GM21786 (cell line): Measurements from ENCODE around the gene PRDM16.

Experiments
- ATAC-seq: cut with Tn5 transposase; IDR thresholded peaks from one replicate; pipeline ENCODE4 v1.9.1; 2021; ENCODE audit not compliant: unreplicated experiment

Gene PRDM16

GRCh38 chr1:3068564-3069431 lies at the start of gene PRDM16:
PRDM16 (plus strand) TSS chr1:3069203; CDS start chr1:3069260, 57 bp downstream.
- no peak for ATAC-seq

DNA sequence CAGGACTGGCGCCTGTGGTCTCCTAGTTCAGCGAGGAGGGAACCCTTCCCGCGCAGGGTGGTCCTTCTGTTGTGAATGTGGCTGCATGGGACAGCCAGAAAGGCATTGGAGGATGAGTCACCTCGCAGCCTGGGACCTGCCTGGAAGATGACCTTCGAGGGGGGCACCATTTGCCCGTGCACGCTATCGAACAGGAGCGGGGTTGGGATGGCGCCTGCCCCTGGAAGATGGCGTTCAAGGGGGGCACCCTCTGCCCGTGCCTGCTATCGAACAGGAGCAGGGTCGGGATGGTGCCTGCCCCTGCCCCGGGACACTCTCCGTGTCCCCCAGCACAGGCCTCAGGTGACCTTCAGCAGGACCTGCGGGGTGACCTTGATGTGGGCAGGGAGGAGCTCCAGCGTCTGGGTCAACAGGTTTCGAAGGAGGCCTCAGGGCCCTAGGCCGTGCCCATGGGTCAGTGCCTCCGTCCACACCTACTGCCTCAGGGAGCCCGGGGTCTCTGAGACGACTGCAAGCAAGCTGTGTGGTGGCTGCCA lies 49.4 kb upstream of the PRDM16 start:
- no peak for ATAC-seq

- no peak for ATAC-seq
Observed at GRCh38 chr1:3020263-3020909, 48.6 kb upstream of the PRDM16 start.

- no peak for ATAC-seq
Observed at GRCh38 chr1:3021233-3021671, 47.8 kb upstream of the PRDM16 start, which contains the start of gene ACTRT2. ACTRT2 (plus strand) TSS chr1:3021467; CDS start chr1:3021687, 220 bp downstream.

DNA sequence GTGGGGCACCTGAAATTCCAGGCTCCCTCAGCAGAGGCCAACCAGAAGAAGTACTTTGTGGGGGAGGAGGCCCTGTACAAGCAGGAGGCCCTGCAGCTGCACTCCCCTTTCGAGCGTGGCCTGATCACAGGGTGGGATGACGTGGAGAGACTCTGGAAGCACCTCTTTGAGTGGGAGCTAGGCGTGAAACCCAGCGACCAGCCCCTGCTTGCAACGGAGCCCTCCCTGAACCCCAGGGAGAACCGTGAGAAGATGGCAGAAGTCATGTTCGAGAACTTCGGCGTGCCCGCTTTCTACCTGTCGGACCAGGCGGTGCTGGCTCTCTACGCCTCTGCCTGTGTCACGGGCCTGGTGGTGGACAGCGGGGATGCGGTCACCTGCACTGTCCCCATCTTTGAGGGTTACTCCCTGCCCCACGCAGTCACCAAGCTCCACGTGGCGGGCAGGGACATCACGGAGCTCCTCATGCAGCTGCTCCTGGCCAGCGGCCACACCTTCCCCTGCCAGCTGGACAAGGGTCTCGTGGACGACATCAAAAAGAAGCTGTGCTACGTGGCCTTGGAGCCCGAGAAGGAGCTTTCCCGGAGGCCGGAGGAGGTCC lies 47.1 kb upstream of the PRDM16 start:
- no peak for ATAC-seq

DNA sequence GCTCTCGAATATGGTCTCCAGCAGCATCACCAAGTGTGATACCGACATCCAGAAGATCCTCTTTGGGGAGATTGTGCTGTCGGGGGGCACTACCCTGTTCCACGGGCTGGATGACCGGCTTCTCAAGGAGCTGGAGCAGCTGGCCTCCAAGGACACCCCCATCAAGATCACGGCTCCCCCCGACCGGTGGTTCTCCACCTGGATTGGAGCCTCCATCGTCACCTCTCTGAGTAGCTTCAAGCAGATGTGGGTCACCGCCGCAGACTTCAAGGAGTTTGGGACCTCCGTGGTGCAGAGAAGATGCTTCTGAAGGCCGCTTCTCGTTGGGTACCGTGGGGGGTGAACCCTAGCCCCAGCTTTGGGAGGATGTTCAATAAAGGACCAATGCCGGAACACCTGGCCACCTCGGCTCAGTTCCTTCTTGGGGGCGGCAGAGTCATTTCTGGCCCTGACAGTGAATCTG lies 46.5 kb upstream of the PRDM16 start:
- no peak for ATAC-seq

DNA sequence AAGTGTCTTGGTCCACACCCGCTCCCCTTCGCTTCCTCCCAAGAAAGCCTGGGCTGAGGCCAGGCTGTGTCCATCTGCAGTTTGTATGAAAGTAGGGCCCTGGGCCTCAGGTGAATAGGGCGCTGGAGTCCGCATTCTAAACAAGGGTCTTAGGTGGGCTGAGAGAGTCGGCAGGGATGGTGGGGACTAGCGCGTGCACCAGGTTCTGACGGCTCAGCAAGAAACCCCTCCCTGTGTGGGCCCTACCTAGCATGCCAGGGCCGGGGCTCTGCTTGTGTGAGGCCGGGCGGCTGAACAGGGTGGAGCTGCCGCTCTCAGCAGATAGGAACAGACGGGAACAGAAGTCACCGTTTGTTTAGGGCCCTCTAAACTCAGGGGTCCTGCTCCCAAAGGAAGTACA lies 46.0 kb upstream of the PRDM16 start:
- ATAC-seq = no peak

GRCh38 chr1:3024019-3024418 lies 45.0 kb upstream of the PRDM16 start:
- ATAC-seq = no peak

- no peak for ATAC-seq
Observed at GRCh38 chr1:3024588-3024987, 44.4 kb upstream of the PRDM16 start.

DNA sequence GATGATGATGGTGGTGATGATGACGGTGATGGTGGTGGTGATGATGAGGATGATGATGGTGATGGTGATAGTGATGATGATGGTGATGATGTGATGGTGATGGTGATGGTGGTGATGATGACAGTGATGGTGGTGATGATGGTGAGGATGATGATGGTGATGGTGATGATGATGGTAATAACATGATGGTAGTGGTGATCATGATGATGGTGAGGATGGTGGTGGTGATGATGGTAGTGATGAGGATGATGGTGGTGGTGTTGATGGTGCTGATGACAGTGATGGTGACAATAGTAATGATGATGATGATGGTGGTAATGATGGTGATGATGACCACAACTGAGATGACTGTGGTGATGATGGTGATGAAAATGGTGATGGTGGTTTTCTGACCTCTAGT lies 42.9 kb upstream of the PRDM16 start:
- ATAC-seq = no peak

DNA sequence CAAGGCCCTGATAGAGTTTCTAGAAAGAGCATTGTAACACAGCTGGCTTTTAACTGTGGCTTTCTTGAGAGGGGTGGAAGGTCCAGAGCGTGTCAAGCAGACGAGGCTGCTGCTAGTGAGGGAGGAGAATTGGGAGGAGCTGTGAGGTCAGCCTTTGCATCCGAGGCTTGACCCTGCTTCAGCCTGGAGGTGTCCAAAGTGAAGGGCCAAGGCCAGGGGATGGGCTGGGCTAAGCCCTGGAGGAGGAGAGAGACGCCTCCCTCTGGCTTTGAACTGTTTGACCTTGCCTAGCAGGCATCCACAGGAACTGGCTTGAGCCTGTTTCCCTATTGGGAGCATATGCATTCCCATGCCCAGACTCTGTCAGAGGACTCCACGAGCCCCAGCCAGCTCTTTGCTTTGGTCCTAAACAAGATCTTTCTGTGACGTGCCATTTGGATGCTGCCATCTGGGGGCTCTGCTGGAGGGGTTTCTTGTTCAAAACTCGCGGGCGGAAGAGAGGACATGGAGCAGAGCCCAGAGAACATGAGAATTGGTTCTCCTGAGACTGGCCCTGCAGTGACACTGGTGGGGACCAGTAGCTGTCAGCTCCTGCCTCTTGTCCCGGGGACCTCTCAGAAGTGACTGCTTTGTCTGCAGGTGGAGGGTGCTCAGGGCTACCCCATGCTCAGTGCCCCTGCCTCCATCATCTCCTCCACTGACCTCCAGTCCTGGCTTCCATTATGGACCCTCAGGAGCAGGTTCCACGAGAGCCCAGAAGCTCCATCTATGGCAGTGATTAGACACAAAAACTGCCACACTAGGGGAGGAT lies 42.2 kb upstream of the PRDM16 start:
- no peak for ATAC-seq

- no peak for ATAC-seq
Observed at GRCh38 chr1:3027611-3028371, 41.2 kb upstream of the PRDM16 start.

DNA sequence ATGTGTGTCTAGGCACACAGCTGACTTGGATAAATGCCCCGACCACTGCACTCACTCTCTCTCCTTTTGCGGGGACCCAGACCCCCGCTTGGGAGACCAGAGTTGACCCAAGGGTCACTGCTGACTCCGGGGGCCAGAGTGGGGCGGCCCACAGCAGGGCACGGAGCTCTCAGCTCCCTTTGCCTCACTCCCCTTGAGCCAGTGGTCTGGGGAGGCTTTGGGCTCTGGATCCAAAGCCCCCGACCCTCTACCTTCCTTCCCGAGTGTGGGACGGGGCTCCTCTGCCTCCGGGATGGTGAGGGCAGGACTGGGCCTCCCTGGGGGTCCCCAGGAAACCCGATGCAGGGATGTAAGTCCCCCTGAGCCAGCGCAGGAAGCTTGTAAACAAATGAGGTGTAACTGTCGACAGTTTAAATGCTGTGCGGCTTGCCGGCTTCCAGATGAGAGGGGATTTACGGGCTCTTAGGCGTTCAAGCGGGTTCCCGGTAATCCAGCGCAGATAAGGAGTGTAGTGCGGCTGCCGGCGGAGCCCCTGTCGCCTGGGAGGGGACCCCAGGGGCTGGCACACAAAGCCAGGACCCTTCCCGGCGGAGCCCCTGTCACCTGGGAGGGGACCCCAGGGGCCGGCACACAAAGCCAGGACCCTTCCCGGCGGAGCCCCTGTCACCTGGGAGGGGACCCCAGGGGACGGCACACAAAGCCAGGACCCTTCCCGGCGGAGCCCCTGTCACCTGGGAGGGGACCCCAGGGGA lies 40.3 kb upstream of the PRDM16 start:
- no peak for ATAC-seq

DNA sequence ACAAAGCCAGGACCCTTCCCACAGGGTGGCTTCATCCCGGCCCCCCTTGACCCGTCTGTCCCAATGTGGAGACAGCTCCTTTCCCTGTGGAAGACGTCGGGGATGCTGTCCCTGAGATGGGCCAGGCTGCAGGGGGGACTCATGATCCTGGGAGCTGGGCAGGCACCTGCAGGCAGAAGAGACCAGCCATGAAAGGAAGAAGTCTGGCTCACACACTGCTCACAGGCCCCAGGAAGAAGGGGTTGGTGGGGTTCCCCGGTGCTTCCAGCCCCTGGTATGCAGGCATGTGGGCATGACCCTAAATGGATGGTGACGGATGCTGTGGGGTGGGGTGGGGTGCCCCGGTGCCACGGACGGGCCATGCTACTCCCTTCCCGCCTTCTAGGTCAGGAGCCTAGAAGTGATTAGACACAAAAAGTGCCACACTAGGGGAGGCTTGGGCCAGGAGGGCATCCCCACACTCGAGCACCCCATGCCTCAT lies 39.5 kb upstream of the PRDM16 start:
- ATAC-seq = no peak

GRCh38 chr1:3029991-3030662 lies 38.9 kb upstream of the PRDM16 start:
- no peak for ATAC-seq

DNA sequence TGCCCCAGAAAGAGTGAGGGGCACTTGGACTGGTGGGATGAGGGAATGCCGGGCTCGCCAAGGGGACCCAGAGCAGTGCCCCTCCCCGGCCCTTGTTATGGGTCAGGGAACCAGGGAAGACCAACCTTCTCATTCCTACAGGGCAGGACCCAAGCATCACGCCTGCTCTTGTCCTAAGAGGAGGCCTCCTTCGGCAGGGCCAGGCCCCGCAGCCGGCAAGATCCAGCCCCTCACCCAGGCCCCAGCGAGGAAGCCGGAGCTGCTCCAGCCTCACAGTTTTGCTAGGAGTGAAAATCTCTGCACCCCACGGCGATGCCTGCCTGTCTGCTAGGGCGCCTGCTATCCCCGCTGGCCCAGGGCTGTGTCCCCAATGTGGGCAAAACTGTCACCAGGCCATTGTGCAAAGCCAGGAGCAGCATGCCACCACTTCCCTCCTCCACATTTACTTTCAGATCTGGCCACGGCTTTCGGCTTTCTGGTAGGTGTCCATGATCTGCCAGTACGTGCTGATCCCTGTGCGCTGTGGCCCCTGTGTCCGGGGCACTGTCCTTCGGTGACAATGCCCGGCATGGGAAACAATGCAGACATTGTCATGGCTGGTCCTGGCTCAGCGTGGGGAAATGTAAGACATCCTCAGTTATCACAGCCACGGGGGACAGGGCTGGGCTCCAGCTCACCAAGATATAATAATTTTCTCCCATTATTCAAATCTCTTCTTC lies 38.2 kb upstream of the PRDM16 start:
- no peak for ATAC-seq

DNA sequence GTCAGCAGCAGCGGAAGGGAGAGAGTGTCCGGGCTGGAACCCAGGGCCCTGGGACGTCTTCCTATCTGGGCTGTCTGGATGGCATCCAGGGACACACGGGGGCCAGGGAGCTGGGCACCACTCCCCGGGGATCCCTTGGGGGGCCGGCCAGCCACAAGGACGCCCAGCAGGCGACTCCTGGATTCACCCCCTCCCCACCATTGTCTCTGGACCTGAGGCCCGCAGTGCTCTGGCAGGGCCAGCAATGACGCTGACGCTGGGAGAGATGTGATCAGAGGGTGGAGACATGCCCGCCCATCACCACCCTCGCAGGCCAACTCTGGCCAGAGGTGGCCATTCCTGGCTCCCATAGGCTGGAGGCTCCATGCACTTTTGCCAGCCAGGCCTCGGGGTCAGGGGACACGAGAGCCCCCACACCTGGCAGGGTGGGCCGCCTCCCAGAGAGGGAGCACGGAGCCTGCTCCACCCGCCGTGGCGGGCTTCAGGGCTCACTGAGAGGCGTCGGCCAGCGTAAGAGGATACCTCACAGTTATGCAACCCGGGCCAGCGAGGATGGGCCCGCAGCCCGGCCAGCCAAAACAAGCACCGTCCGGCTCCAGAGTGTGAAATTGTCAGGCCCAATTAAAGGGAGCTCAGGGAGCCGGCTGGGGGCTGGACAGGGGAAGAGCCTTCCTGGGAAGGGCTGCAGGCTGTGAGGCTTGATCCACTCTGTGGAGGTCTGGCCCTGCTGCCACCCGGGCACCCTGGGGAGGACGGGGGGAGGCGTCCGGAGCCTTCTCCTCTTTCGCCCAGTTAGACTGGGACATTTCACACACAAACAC lies 37.4 kb upstream of the PRDM16 start:
- no peak for ATAC-seq
